HG03196 (cell line): ENCODE data around the gene CCDC141.

Experiments used
- ATAC-seq: cut with Tn5 transposase; IDR thresholded peaks from one replicate; pipeline ENCODE4 v1.9.1; 2021; ENCODE audit not compliant: unreplicated experiment

Gene CCDC141

DNA sequence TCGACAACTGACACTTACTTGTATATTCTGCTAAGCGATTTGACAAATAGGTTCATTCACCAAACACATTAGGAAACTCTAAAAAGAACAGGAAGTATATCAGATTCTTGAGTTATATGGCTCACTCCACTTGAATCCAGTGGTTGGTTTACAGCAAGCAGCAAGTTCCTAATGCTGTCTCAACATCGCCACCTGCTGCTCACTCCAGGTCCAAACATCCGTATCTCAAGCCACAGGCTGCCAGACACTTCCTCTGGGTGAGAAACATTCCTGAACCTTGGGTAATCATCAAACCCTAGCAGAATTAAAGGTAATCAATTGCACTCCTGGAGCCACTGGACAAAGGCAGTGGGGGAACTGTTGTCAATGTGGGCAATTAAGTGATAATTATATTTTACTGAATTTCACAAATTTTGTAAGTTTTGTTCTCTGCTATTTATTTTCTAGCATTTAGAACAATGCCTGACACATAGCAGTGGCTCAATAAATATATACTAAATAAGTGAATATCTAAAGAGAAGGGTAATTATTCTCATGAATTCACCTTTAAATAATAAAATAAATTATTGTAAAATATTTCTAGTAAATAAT is 135.6 kb downstream of the CCDC141 start:
- peak; percentile 86 for ATAC-seq

DNA sequence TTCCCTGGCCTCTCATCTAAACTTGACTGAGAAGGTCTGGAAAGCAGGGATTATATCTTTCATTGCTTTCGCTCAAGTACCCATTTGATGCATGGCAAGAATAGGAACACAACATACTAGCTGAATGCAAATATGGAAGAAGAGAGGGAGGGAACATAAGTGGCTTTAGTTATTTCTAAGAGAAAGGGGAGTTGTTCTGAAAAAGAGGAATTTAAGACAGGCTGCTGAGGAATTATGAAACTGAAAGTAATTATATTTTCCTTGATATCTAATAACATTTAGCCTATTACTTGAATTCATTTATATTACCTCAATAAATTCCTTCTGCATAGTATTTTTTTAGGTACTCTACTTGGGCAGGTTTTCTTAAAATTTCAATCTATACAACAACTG is 136.9 kb downstream of the CCDC141 start:
- ATAC-seq: no peak

DNA sequence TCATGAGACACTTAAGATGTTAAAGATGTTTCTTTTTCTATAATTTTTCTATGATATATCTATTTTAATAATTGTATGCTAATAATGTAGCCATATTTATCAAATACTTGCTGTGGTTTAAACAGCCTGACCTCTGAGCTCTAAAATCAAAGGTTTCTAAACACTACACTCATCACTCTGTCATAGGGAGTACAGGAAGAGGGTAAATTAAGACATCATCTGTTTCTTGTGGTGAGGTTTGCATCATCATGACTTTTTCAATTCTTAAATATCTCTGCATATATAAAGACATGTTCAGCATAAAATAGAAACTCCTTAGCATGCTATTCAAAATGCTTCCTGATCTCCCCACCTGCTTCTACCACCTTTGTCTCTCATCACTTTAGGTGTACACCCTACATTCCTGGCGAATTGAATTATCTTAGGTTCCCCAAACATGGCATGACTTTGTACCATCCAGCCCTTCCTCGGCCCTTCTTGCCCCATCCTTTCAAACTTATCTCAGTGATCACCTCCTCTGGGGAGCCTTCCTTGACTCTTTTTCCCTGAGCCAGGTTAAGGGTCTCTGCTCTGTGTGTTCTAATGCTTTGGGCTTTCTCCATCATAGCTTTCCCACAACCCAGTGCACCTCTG is 137.4 kb downstream of the CCDC141 start:
- ATAC-seq: no peak

DNA sequence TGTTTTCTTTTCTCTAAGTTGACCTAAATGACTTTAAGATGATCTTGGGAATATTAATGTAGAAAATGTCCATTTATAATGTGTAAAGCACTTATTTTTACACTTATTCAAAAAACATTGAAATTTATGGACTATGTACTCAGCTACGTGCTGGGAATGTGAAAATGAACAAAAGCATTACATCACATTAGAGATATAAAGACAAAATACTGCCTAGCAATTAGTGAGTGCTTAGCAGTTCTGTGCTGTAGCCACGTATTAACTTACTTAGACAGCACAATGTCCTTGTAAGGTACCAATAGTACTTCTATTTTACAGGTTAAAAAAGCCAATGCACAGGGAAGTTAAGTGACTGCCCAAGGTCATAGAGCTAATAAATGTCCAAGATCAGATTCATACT is 138.9 kb downstream of the CCDC141 start:
- ATAC-seq: no peak

DNA sequence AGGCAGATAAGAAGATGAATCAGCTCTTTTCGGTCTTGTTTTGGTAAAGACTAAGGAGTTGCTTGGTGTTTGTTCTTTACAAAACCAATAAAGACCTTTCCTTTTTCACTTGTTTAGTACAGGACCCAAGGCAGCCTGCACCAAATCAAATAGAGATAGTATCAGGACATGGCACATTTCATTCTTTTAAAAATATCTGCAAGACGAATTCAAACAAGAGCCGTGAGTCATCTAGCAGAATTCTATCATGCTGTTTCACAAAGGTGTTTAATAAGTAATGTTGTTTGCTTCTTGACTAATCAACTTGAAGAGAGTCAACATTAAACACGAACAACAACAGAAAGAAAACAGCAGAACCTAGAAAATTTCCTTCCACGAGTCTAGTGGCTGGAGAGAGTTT is 139.9 kb downstream of the CCDC141 start:
- no peak for ATAC-seq

DNA sequence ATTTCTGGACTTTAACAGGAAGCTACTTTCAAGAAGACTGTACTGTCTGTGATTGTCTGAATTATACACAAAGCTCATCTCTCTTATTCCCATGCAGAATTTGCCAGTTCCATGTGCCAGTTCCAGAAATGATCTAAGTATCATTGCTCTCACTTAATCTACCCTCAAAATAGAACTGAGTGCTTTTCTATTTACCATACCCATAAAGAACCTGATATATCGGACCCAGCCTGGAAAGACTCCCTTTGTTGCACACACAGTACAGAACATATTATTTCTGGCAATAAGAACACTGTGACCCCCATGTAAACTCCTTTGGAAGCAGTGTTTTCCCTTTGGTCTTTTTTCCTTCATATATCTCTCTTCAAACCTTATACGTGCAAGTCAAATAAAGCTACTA is 140.4 kb downstream of the CCDC141 start:
- no peak for ATAC-seq

DNA sequence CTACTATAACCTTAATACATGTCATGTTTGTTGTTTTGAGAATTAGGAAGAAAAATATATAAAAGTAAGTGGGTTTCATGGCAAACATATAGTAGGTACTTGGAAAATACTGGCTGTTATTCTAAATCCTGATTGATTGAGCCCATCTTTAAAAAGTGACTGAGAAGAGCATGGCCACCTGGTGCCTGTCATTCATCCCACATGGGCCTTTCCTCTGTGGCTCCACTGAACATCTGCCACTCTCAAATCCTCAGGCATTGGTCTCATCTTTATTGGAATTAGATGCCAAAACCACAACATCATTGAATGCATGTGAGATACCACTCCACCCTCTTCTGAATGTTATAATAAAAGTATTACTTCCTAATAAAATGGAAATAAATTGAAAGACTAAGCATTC is 141.1 kb downstream of the CCDC141 start:
- no peak for ATAC-seq

DNA sequence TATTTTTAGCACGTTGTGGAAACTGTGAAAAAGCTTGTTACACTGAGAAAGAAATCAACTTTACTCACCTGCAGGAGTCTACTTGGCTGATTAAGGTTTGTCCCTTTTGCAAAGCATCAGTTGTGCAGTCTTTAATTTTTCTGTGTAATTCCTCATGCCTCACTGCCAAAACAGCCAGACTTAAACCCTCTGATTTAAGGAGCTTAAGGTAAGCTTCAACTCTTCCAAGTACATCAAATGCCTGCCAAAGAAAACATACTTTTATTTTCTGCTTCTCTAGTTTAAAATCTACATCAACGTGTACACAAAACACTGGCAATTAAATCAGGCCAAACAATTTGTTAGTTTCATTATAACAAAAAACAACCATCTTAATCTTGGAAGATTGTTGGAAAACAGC is 144.7 kb downstream of the CCDC141 start:
- no peak for ATAC-seq

DNA sequence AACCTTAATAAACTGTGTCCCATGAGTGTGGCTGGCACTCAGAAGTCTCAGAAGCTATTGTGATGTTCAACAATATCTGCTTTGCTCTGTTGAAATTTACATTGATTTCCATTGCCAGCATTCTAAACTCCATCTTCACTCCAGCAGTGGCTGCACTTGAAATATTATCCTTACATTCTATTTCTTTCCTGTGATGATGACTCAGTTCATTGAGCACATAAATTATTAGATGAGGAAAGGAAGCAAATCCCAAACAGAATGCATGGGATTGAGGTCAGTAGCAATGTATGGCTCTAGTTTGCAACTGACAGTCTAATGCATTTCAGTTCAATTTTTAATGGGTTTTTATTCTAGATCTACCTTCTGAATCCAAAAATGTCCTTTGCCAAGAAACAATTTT is 150.3 kb downstream of the CCDC141 start:
- no peak for ATAC-seq

DNA sequence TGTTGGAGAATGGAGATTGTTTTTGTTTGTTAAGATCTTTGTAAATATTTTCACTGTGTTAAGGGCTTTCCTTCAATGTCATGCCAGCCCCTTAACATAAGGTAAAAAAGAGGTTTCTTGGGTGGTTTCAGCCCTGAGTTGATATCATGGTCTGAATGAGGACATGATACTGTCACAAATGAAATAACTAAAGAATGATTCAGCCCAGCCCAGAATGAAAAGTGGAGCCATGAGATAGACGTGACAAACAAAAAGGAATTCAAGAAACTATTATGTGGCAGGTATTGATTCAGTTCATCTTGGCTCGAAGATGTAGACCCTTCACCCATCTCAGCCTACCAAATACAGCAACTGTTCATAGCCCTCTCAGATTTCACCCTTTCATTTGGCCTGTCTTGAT is 154.1 kb downstream of the CCDC141 start:
- ATAC-seq: no peak

DNA sequence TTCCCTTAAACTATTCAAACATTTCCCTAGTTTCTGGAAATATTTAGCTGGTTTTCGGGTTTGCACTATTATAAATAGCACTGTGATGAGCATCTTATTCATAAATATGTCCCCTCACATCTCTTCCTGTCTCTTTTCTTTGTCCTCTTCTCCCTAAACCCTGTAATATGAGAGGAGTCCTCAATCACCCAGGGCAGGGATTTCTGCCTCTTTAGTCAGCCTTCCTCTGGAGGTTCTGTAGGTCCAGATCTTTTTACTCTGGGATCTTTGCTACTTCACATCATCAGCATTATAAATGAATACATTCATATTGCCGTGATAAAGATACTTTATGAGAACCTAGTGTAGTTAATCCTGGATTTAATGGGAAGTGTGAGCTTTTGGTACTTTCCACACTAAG is 154.8 kb downstream of the CCDC141 start:
- ATAC-seq: no peak

DNA sequence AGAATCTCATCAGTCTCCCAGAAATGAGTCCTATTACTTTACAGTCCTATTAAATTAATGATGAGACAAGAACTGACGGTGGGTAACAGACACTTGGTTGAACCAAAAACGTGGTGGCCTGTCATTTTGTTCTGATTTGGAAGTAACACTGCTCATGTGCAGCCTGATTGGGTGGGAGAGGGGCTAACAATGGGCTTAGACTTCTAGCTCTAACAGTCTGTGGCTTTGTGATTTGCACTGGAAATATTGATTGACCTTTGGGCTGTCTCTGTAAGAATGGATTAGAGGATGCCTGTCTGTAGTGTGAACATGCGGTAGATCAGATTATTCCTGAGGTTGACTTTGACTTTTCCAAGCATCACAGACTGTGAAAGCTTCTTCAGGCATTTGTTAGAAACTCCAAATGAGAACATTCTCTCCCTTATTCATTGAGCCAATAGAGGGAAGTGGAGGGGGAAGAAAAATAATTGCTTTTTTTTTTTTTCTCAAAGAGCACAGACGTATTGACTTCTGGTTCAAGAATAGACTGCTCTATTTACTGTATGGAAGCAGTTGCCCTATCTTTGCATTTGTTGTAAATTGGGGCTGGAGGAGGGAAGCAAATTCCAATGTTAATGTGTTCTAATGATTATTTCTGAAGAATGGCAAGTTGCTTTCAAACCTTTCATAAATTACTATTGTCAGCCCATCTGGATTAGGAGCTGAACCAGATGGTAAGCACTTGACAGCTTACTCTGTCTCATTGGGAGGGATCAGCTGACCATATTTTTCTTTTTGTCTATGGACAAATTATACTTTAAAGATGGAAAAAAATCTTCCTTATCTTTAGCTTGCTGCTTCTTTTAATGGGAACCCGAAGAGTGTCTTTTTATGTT is 156.9 kb downstream of the CCDC141 start:
- no peak for ATAC-seq

DNA sequence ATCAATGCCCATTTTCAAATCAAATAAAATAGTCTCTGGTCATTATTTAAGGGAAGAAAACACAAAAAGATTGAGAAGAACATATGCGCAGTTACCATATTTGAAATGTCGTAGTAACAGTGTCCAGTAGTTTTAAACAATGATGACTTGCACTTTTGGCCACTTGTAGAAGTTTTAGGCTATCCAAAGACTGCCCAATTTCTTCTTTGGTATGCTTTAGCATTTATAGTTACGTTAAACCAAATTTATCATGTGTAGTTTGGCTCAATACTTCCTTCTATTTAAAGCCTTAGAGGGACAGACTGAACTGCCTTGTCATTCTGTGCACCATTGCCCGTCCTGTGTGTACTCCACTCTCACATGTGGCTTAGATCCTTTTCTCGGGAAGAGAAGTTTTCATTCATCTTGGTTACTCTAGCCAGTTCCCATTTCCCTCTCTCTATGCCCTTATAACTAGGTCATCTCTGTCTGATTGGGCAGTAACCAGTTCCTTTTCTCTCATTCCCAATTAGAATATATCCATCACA is 157.9 kb downstream of the CCDC141 start:
- no peak for ATAC-seq

DNA sequence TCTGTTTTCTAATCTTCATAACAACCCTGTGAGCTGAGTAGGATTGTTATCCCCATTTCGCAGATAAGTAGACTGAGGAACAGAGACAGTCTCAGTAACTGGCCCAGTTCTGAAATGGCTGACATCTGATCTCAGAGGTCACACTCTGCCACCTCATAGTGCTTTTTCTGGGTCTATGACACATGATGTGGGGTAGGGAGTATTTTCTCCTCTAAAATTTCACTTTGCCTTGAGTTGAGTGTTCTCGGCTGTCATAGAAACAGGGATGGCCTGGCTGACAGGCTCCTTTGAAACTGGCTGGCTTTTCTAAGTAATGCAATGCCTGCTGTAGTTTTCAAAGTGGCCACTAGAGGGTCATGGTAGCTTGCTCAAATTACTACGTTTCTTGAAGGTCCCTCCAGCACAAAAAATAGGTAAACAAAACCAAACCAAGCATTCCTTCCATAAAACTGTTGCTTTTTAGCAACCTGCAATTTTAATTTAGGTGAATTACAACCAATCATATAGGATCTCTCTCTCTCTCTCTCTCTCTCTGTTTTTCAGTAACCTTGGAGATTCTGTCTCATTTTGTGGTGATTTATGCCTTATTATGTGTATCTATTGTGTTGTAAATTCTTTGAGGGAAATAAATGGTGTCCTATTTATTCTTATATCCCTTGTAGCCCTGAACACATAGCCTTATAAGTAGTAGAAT is 158.5 kb downstream of the CCDC141 start:
- ATAC-seq: peak; percentile 74

DNA sequence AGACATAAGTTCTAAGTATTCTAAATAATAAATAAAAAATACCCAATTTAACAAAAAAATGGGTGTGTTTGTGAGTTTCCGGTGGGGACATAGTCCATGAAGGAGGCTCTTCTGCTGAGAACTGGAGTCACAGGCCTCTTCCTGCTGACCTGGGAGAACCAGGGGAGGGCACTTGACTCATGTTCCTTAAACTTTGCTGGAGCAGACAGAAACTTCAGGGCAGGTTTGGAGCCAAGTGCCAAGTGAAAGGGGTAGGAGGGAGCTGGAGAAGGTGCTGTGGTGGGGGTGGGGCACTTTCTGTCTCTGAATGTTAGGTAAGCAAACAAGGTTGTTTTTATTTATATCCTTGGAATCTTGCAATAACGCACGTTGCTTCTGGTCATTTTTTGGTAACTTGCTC is 163.9 kb downstream of the CCDC141 start:
- no peak for ATAC-seq

DNA sequence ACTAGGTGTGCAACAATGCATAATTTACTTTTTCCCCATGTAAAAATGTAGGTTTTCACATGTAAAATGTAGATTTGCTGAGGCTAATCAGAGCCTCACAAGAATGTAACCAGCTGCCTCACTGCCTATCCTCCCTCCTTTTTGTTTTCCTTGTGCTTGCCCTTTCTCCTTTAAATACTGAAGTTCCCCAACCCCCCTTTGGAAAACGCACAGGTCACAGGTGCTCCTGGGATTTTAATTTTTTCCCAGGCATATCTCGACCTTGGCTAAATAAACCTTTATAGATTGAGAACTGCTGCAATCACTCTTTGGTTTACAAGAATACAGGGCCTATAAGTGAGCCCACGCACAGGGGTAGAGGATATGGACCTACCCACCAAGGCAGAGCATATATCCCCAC is 165.5 kb downstream of the CCDC141 start:
- no peak for ATAC-seq

DNA sequence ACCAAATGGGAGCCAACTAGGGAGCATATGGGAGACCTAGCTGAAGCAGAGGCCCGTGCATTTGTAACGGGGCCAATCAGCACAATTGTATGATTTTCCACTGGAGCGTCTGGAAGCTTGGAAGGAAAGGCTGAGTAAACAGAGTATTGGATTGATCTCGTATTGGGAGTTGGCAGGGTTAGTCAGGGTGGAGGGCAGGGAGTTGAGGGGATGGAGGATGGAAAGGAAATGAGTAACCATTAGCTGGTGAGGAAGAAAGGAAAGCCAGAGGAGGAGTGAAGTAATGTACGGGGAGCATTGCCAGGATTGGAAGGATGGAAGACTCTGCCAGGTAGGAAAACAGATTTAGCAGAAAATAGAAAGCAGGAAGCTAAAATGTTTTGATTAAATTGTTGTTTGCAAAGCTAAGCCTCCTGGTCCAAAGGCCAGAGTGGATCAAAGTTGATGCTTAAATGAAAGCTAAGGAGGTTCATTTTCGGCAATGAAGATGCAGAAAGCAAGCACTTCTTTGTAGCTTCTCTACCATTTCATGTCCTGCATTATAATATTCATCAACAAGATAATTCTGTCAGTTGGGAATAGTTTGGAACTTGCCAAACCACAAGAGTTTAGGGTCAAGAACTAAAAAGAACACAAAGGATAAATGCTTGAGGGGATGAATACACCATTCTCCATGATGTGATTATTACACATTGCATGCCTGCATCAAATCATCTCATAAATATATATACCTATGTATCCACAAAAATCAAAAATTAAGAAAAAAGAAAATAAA is 167.1 kb downstream of the CCDC141 start:
- ATAC-seq: no peak

DNA sequence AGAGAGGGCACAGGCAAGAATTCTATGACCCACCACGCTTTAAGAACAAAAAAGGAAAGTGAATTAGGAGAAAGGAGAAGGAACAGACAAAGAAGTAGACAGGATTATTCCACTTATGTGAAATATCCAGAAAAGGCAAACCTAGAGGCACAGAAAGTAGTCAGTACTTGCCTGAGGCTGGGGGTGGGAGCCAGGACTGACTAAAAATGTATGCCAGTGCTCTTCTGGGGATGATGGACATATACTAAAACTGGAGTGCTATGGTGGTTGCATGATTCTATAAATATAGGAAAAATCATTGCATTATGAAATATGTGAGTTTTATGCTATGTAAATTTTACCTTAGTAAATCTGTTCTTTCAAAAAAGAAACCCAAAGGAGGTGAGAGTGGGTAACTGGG is 168.9 kb downstream of the CCDC141 start:
- no peak for ATAC-seq

DNA sequence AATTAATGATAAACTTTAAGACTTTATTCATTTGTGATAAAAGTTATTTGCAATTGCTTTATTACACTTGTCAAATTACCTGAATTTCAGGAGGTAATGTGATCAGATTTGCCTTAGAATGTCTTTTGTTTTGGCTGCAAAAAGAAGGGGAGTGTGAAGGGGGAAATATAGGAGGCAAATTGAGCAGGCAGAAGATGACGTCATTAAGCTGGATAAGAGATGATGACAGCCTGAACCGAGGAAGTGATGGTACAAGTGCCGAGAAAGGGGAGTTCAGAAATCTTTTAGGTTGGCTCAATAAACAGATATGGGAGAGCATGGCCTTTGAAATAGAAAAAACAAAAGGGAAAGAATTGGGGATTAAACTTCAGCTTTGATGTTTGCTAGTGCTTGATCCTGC is 169.7 kb downstream of the CCDC141 start:
- ATAC-seq: no peak

DNA sequence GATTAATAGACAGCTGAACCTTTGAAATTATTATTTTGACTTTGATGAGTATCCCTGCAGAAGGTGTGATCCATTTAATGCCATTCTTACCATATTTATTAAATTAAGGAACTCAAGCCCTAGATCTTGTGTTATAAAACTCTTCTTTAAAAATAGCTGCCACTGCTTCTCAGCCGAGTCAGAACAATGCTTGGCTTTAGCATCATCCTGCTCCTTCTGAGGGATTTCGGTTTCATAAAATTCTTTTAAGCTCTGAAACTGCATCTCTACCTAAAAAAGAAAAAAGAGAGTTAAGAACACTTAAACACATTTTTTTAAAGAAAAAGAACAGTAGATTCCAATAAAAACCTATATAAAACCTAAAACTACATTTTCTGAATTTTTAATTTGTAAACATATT is 172.1 kb downstream of the CCDC141 start:
- no peak for ATAC-seq
